NCI-H524 (cell line): ENCODE data around the gene ZDHHC22.

Experiments used
- DNase-seq, 2 experiments: peaks; one replicate each; lab custom pipeline; 2025; lab: John Stamatoyannopoulos, UW

The ZDHHC22 gene

GRCh38 chr14:77128414-77128891, 13.1 kb downstream of the ZDHHC22 start:
- no peak for DNase-seq

- no peak for DNase-seq
Observed at GRCh38 chr14:77126461-77126990, 15.1 kb downstream of the ZDHHC22 start.

- no peak for DNase-seq
Observed at GRCh38 chr14:77125823-77126325, 15.7 kb downstream of the ZDHHC22 start.

- no peak for DNase-seq
Observed at GRCh38 chr14:77125281-77125801, 16.2 kb downstream of the ZDHHC22 start.

- peak in 1 of 2 experiments; percentile 68 for DNase-seq
Observed at GRCh38 chr14:77124345-77125280, 17.0 kb downstream of the ZDHHC22 start.

GRCh38 chr14:77123381-77124325, 17.9 kb downstream of the ZDHHC22 start:
- peak in 1 of 2 experiments; percentile 49 for DNase-seq

GRCh38 chr14:77122526-77123125, 19.0 kb downstream of the ZDHHC22 start:
- DNase-seq: peak; percentile 67 to 76

- DNase-seq: peak; percentile 81 to 90
Observed at GRCh38 chr14:77120771-77121743, 20.5 kb downstream of the ZDHHC22 start.

- DNase-seq: no peak
Observed at GRCh38 chr14:77119851-77120250, 21.7 kb downstream of the ZDHHC22 start.

- no peak for DNase-seq
Observed at GRCh38 chr14:77116172-77116817, 25.3 kb downstream of the ZDHHC22 start.

GRCh38 chr14:77114609-77115008, 27.0 kb downstream of the ZDHHC22 start:
- DNase-seq: no peak

GRCh38 chr14:77113644-77114043, 27.9 kb downstream of the ZDHHC22 start:
- no peak for DNase-seq

GRCh38 chr14:77111021-77111420, 30.6 kb downstream of the ZDHHC22 start:
- DNase-seq: no peak

- DNase-seq: no peak
Observed at GRCh38 chr14:77110286-77110685, 31.3 kb downstream of the ZDHHC22 start.

- peak; percentile 86 to 91 for DNase-seq
Observed at GRCh38 chr14:77109656-77110055, 31.9 kb downstream of the ZDHHC22 start.

GRCh38 chr14:77108753-77109152, 32.8 kb downstream of the ZDHHC22 start:
- DNase-seq: peak; percentile 28 to 54

- no peak for DNase-seq
Observed at GRCh38 chr14:77107228-77107627, 34.4 kb downstream of the ZDHHC22 start.

- no peak for DNase-seq
Observed at GRCh38 chr14:77106666-77107065, 34.9 kb downstream of the ZDHHC22 start.

- no peak for DNase-seq
Observed at GRCh38 chr14:77105145-77105939, 36.2 kb downstream of the ZDHHC22 start.
